ENCODE data around the gene RPTN.

GRCh38 chr1:152198982-152199381, 40.0 kb upstream of the RPTN start:
- TF ChIP-seq CTCF (IDR thresholded peaks at IDR 0.05) (no peak), EP300 (IDR thresholded peaks at IDR 0.05) (no peak), POLR2A (IDR thresholded peaks at IDR 0.05; ENCODE audit: low read depth) (no peak), POLR2AphosphoS5 (IDR thresholded peaks at IDR 0.05) (no peak)
